GM12878 (cell line): ENCODE measurements around the gene WDR59. TPM values are rescaled to one million over a fixed set of nuclear protein-coding genes. Genes with fewer than 3 reads are reported as not detected.

ENCODE experiments used
- ATAC-seq: fragments of 200-7000 bp; cut with Tn5 transposase; 3 replicates; pipeline ENCODE4 v1.9.1; 2020; ENCODE audit warnings: mild to moderate bottlenecking, moderate library complexity
- BruUV-seq: library from RNA; stranded (reverse); fragments of 400-500 nt; replicated peaks from 2 replicates; lab custom pipeline; 2021; lab: Mats Ljungman, UMichigan
- CTCF ChIA-PET: fragments of 300-600 bp; sonication (Branson Sonifier 250); formaldehyde crosslinking; extraction: SDS; loops from one replicate; lab custom pipeline; 2021; ENCODE audit warnings: inconsistent platforms; lab: Yijun Ruan, JAX
- POLR2A ChIA-PET: fragments of 350-600 bp; formaldehyde crosslinking; extraction: SDS; loops from one replicate; lab custom pipeline; 2021; ENCODE audit warnings: inconsistent platforms; lab: Charles Lee
- RAD21 ChIA-PET: fragments of 300-600 bp; sonication (Branson Sonifier 250); formaldehyde crosslinking; loops from one replicate; lab custom pipeline; 2023; ENCODE audit warnings: antibody characterized with exemption; ENCODE audit not compliant: unreplicated experiment; lab: Charles Lee
- SMC1A ChIA-PET: fragments of 300-600 bp; sonication (Branson Sonifier 250); formaldehyde crosslinking; loops from one replicate; lab custom pipeline; 2023; ENCODE audit not compliant: unreplicated experiment, uncharacterized antibody; lab: Charles Lee
- DNase-seq: peaks from one replicate; pipeline ENCODE4 v3.0.0-alpha.2; 2011; ENCODE audit warnings: low read depth, low spot score
- FAIRE-seq: peaks from 3 replicates; lab custom pipeline; 2011; peaks lifted over from hg19 to GRCh38; lab: Jason Lieb, UNC
- H2AFZ ChIP-seq: 2 replicates; pipeline ENCODE4 v1.6.0; 2011; ENCODE audit warnings: low read depth, low read length, control low read depth; ENCODE audit not compliant: control insufficient read depth
- H3K27ac ChIP-seq: 2 replicates; pipeline ENCODE4 v1.5.1; 2011; ENCODE audit warnings: control low read depth; ENCODE audit not compliant: control insufficient read depth, insufficient read depth
- H3K27me3 ChIP-seq, 2 experiments: replicated peaks in 1 of 2; 2 replicates each; pipeline versions ENCODE4 v1.6.0 to v1.6.1; 2011; ENCODE audit warnings: low read length in 1 of 2; ENCODE audit not compliant: control insufficient read depth in 2 of 2, insufficient read depth in 2 of 2
- H3K36me3 ChIP-seq, 2 experiments: 2 replicates each; pipeline ENCODE4 v1.5.1; 2011; ENCODE audit warnings: low read length in 1 of 2; ENCODE audit not compliant: control insufficient read depth in 2 of 2, insufficient read depth in 2 of 2
- H3K4me1 ChIP-seq: 2 replicates; pipeline ENCODE4 v1.6.1; 2011; ENCODE audit warnings: mild to moderate bottlenecking, low read length, moderate library complexity, mixed read lengths; ENCODE audit not compliant: control insufficient read depth, insufficient read depth
- H3K4me2 ChIP-seq: 2 replicates; pipeline ENCODE4 v1.6.0; 2011; ENCODE audit warnings: control low read depth; ENCODE audit not compliant: control insufficient read depth, insufficient read depth
- H3K4me3 ChIP-seq: fragments of 200-600 bp; sonication (generic); 2 replicates; pipeline ENCODE4 v1.5.1; 2016
- H3K79me2 ChIP-seq: 2 replicates; pipeline ENCODE4 v1.6.0; 2011; ENCODE audit warnings: low read length; ENCODE audit not compliant: control insufficient read depth, insufficient read depth
- H3K9ac ChIP-seq: 2 replicates; pipeline ENCODE4 v1.8.0; 2011; ENCODE audit warnings: low read length, control low read depth, mixed read lengths; ENCODE audit not compliant: control insufficient read depth, insufficient read depth
- H3K9me3 ChIP-seq: replicated peaks from 3 replicates; pipeline ENCODE4 v1.5.1; 2011; ENCODE audit warnings: mild to moderate bottlenecking, low read length; ENCODE audit not compliant: control insufficient read depth, insufficient read depth
- H4K20me1 ChIP-seq: 2 replicates; pipeline ENCODE4 v1.6.0; 2011; ENCODE audit not compliant: control insufficient read depth, insufficient read depth
- BACH1 ChIP-seq: fragments of 450-650 bp; IDR thresholded peaks from 2 replicates; pipeline ENCODE4 v1.6.1; 2017; ENCODE audit warnings: mild to moderate bottlenecking, borderline replicate concordance
- DPF2 ChIP-seq: fragments of 450-650 bp; IDR thresholded peaks from 2 replicates; pipeline ENCODE4 v1.6.1; 2017; ENCODE audit warnings: mild to moderate bottlenecking
- HCFC1 ChIP-seq: fragments of 150-350 bp; IDR thresholded peaks from 2 replicates; pipeline ENCODE4 v1.6.1; 2014; ENCODE audit warnings: low read length
- MAX ChIP-seq: IDR thresholded peaks from 2 replicates; pipeline ENCODE4 v1.6.1; 2012; ENCODE audit warnings: low read depth, low read length, improper control_type of control experiment
- PAX5 ChIP-seq: IDR thresholded peaks from 2 replicates; pipeline ENCODE4 v1.6.1; 2011; ENCODE audit warnings: low read depth, low read length, borderline replicate concordance
- RAD21 ChIP-seq: IDR thresholded peaks from 2 replicates; pipeline ENCODE4 v1.6.1; 2011; ENCODE audit warnings: mild to moderate bottlenecking, low read depth, low read length, moderate library complexity; ENCODE audit not compliant: insufficient read depth
- RFX5 ChIP-seq: IDR thresholded peaks from 2 replicates; pipeline ENCODE4 v1.6.1; 2011; ENCODE audit warnings: low read depth, low read length, improper control_type of control experiment
- RUNX3 ChIP-seq: IDR thresholded peaks from 2 replicates; pipeline ENCODE4 v1.6.1; 2012; ENCODE audit warnings: low read length, inconsistent platforms
- SUPT20H ChIP-seq: IDR thresholded peaks from 2 replicates; pipeline ENCODE4 v1.6.1; 2011; ENCODE audit warnings: low read depth, mild to moderate bottlenecking, low read length, moderate library complexity, borderline replicate concordance; ENCODE audit not compliant: control insufficient read depth
- TAF1 ChIP-seq: IDR thresholded peaks from 2 replicates; pipeline ENCODE4 v1.6.1; 2011; ENCODE audit warnings: mild to moderate bottlenecking, low read depth, low read length, borderline replicate concordance
- ZNF274 ChIP-seq: IDR thresholded peaks from one replicate; pipeline ENCODE4 v1.8.0; 2011; ENCODE audit not compliant: insufficient read length, insufficient read depth
- WGBS: methylation state at CpG from one replicate; pipeline ENCODE4 v1.1.6; 2016; ENCODE audit warnings: low lambda C conversion rate; ENCODE audit not compliant: insufficient replicate concordance, insufficient coverage; ENCODE audit errors: missing lambda C conversion rate; 5-methylcytosine and 5-hydroxymethylcytosine counted together
- in situ Hi-C: fragments of 300-500 bp; cut with MboI; formaldehyde crosslinking; loops from 9 replicates; pipeline ENCODE4 v1.14.3; 2018; ENCODE audit warnings: mixed read lengths
- intact Hi-C: fragments of 100-400 bp; cut with micrococcal nuclease; formaldehyde crosslinking; loops from one replicate; pipeline ENCODE4 v1.14.2; 2022; ENCODE audit not compliant: unreplicated experiment
- polyA plus RNA-seq, 11 experiments: library from polyadenylated mRNA; depleted of rRNA in 4 of 11; unstranded in 6 of 11; stranded (reverse) in 5 of 11; fragments of >200 nt; fragmentation: Nextera tagmentation in 4 of 11; fragmentation: Illumina TruSeq in 1 of 11; extraction: Ambion mirVana in 4 of 11; extraction: Trizol in 1 of 11; gene quantifications; 1 replicate in 1 of 11; 2 replicates in 10 of 11; pipeline versions ENCODE4 v1.2.1 to v1.2.3, GENCODE V29; 2011 to 2016; ENCODE audit warnings: inconsistent platforms in 2 of 11, missing spikeins in 2 of 11, low read depth in 1 of 11
- total RNA-seq, 4 experiments: library from RNA; depleted of rRNA in 3 of 4; stranded (reverse); fragments of >200 nt in 3 of 4; fragmentation: Illumina TruSeq in 1 of 4; extraction: Trizol in 1 of 4; gene quantifications; 2 replicates each; pipeline versions ENCODE4 v1.2.1 to v1.2.3, GENCODE V29; 2013 to 2021
- TF ChIP-seq, protein P1 (sequence below): fragments of 450-650 bp; IDR thresholded peaks from 2 replicates; pipeline ENCODE4 v1.6.1; 2017; ENCODE audit warnings: mild to moderate bottlenecking, low read depth, inconsistent platforms; ENCODE audit not compliant: poor library complexity, severe bottlenecking

Gene WDR59
- total and polyA plus RNA-seq, 10 of the 15 experiments (the other 5 are each of a cell fraction or from before 2014, with no cell fraction given) = 9.7 to 78.4 (median 24.5) TPM

GRCh38 chr16:75025761-75026160 lies 40.8 kb upstream of the WDR59 start:
- H3K79me2 ChIP-seq = peaks cover 3% of the 10 kb centered on the region
- SMC1A ChIA-PET = interaction anchor here (0.7 to 1.3 kb wide), 6 partner anchors 8 to 85 kb away, joined by 3 to 4 read pairs (median 4); no protein-coding TSS in a partner anchor

More at GRCh38 chr16:75025761-75026160, 40.8 kb upstream of the WDR59 start:
- POLR2A ChIA-PET = interaction anchor here (1.3 to 1.6 kb wide), 2 partner anchors 15 to 18 kb away, joined by 3 to 6 read pairs; no protein-coding TSS in a partner anchor
- Histone ChIP-seq H3K4me2 (no peak overlapping the region), H2AFZ (no peak overlapping the region), H3K4me1 (peaks cover 20% of the 10 kb centered on the region), H3K27me3 (no peaks in the 10 kb centered on the region), H3K9me3 (peaks cover 9% of the 10 kb centered on the region; the same call in 2 of the 3 replicates), H4K20me1 (no peaks in the 10 kb centered on the region), H3K36me3 (no peaks in the 10 kb centered on the region), H3K27ac (no peak overlapping the region), H3K4me3 (no peak overlapping the region), H3K9ac (no peak overlapping the region)
- no peak for FAIRE-seq
- in situ Hi-C loops (no loop called here), intact Hi-C loops (no loop called here)
- TF ChIP-seq HCFC1 = no peak
- TF ChIP-seq ZNF274 = no peak
- TF ChIP-seq SUPT20H = no peak
- TF ChIP-seq MAX = no peak
- no peak for TF ChIP-seq TAF1
- TF ChIP-seq DPF2 = no peak
- no peak for TF ChIP-seq BACH1
- no peak for TF ChIP-seq RUNX3
- TF ChIP-seq, protein P1, sequence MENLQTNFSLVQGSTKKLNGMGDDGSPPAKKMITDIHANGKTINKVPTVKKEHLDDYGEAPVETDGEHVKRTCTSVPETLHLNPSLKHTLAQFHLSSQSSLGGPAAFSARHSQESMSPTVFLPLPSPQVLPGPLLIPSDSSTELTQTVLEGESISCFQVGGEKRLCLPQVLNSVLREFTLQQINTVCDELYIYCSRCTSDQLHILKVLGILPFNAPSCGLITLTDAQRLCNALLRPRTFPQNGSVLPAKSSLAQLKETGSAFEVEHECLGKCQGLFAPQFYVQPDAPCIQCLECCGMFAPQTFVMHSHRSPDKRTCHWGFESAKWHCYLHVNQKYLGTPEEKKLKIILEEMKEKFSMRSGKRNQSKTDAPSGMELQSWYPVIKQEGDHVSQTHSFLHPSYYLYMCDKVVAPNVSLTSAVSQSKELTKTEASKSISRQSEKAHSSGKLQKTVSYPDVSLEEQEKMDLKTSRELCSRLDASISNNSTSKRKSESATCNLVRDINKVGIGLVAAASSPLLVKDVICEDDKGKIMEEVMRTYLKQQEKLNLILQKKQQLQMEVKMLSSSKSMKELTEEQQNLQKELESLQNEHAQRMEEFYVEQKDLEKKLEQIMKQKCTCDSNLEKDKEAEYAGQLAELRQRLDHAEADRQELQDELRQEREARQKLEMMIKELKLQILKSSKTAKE = no peak
- TF ChIP-seq RAD21 = no peak
- TF ChIP-seq PAX5 = no peak
- no peak for TF ChIP-seq RFX5
- BruUV-seq = no TSS peak
- WGBS = 78% methylated on average over 3 of the region's 3 CpGs
- CTCF ChIA-PET = interaction anchor here (1.1 to 1.2 kb wide), 2 partner anchors 14 to 15 kb away, joined by 3 read pairs; no protein-coding TSS in a partner anchor
- RAD21 ChIA-PET = interaction anchor here (0.9 to 1.5 kb wide), 3 partner anchors 20 to 173 kb away, joined by 3 to 4 read pairs (median 3); no protein-coding TSS in a partner anchor
- DNase-seq = no peak
- ATAC-seq = no peak
